HL-60 (cell line): ENCODE measurements around the gene EMP1.

Experiments used
- CTCF ChIP-seq: IDR thresholded peaks from one replicate; pipeline ENCODE4 v1.5.1; 2011; ENCODE audit warnings: low read length, control low read depth, inconsistent platforms; ENCODE audit not compliant: insufficient read depth
- POLR2AphosphoS5 ChIP-seq: IDR thresholded peaks from 2 replicates; pipeline ENCODE4 v1.6.1; 2012; ENCODE audit warnings: low read depth

GRCh38 chr12:13183620-13184019, 12.9 kb upstream of the EMP1 start:
- TF ChIP-seq CTCF: no peak
- TF ChIP-seq POLR2AphosphoS5: no peak
